Choroid plexus epithelial cell (primary cell): Measurements from ENCODE around the gene KIF4B.
"Not testable (repeated sequence)": the region's sequence is repeated elsewhere in the genome, so short reads cannot be mapped to it uniquely, and the experiment has no call there.

Source experiments
- DNase-seq: peaks from one replicate; pipeline ENCODE4 v3.0.0-alpha.2; 2010; ENCODE audit warnings: low read depth
- H3K4me3 ChIP-seq: 2 replicates; pipeline ENCODE4 v1.5.1; 2011; ENCODE audit warnings: low read depth, mild to moderate bottlenecking, control low read depth, low read length, moderate library complexity
- TF ChIP-seq, protein P1 (sequence below): conservative IDR thresholded peaks from 2 replicates; pipeline ENCODE4 v1.5.1; 2011; ENCODE audit warnings: low read depth, mild to moderate bottlenecking, control low read depth, inconsistent platforms, low read length, moderate library complexity

KIF4B gene

DNA sequence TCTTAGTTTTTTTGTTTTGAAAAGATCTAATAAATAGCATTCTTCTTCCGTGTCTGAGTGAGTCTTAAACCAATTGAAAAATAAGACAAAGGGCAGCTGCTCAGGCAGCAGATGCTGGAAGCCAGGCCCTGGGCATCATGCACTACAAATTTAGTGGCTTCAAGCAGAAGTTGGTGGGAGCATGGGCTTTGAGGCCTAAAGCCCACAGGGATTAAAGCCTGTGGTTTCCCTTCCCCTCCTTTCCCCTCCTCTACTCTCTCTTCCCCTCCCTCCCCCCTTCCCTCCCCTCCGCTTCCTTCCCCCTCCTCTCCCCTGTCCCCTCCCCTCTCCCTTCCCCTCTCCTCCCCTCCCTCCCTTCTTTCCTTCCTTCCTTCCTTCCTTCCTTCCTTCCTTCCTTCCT is 20.1 kb upstream of the KIF4B start:
- TF ChIP-seq, protein P1, sequence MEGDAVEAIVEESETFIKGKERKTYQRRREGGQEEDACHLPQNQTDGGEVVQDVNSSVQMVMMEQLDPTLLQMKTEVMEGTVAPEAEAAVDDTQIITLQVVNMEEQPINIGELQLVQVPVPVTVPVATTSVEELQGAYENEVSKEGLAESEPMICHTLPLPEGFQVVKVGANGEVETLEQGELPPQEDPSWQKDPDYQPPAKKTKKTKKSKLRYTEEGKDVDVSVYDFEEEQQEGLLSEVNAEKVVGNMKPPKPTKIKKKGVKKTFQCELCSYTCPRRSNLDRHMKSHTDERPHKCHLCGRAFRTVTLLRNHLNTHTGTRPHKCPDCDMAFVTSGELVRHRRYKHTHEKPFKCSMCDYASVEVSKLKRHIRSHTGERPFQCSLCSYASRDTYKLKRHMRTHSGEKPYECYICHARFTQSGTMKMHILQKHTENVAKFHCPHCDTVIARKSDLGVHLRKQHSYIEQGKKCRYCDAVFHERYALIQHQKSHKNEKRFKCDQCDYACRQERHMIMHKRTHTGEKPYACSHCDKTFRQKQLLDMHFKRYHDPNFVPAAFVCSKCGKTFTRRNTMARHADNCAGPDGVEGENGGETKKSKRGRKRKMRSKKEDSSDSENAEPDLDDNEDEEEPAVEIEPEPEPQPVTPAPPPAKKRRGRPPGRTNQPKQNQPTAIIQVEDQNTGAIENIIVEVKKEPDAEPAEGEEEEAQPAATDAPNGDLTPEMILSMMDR = no peak
- DNase-seq = no peak

DNA sequence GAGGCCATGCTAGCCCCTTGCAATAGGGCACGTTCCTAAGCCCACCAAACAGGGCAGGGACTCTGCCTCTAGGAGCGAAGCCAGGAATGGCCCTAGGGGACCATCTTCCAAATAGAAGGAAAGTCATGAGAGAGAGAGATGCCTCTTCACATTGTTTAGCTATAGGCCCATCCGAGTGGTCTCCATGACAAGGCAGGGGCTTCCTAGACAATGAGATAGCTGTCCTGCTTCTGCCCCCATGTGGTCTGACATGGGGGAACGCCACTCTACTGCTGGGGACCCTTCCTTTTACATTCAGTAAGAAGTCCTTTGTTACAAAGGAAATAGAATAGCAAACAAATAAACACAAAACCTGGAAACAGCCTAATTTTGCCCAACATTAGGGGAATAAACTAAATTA is 17.9 kb upstream of the KIF4B start:
- no peak for DNase-seq
- TF ChIP-seq, protein P1 = peak; percentile 26
- no peak overlapping the region for H3K4me3 ChIP-seq

More for the DNA sequence above, 20.1 kb upstream of the KIF4B start:
- H3K4me3 ChIP-seq = no peak overlapping the region

DNA sequence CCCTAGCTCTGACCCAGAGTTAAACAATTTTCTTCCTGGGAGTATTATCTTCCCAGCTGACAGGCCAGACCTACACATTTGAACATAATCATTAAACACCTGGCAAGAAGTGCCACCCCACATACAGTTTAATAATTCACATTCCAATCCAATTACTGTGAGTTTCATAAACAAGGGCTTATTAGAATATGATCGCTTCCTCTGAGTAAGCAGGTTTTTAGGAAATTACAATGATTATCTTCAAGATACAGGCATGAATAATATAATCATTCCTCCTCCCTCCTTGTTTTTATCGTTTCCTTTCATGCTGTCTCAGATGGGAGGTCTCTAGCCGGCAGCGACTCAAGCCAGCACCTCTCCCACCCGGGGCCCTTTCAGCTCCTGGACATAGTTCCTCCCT is 15.8 kb upstream of the KIF4B start:
- peak; percentile 6 for DNase-seq
- TF ChIP-seq, protein P1 = no peak
- H3K4me3 ChIP-seq = no peak overlapping the region

DNA sequence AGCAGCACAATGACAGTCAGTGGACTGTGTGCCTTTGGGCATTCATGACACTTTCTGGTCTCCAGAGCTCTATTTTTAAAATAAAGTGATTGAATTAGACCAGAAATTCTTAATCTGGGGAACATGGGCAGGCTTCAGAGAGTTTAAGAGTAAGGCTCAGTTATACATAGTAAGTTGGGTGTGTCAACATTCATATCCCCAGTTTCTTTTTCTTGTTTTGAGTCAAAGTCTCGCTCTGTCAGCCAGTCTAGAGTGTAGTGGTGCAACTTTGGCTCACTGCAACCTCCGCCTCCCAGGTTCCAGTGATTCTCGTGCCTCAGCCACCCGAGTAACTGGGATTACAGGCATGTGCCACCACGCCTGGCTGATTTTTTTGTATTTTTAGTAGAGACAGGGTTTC is 13.7 kb upstream of the KIF4B start:
- H3K4me3 ChIP-seq = no peak overlapping the region
- DNase-seq = no peak
- TF ChIP-seq, protein P1 = no peak

DNA sequence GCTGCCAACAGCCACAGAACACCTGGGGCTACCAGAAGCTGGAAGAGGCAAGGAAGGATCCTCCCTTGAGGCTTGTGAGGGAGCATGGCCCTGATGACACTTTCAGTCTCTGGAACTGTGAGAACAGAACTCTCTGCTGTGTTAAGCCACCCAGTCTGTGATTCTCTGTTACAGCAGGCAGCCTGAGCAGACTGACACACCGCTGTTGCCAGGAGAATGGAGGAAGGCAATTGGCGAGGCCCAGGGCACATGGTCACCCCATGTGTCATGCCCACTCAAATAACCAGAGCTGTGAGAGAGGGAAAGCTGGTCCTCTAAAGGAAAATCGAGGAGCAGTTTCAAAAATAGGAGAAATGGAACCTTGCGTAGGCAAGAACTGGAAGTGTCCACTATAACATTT is 12.0 kb upstream of the KIF4B start:
- H3K4me3 ChIP-seq = no peak overlapping the region
- TF ChIP-seq, protein P1 = no peak
- DNase-seq = no peak

DNA sequence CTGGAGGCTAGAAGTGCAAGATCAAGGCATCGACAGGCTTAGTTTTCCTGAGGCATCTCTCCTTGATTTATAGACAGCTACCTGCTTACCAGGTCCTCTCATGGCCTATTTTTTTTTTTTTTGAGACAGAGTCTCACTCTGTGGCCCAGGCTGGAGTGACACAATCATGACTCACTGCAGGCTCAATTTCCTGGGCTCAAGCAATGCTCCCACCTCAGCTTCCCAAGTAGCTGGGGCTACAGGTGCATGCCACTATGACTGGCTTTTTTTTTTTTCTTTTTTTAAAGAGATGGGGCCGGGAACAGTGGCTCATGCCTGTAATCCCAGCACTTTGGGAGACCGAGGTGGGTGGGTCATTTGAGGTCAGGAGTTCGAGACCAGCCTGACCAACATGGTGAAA is 10.8 kb upstream of the KIF4B start:
- not testable (repeated sequence) for DNase-seq, H3K4me3 ChIP-seq

DNA sequence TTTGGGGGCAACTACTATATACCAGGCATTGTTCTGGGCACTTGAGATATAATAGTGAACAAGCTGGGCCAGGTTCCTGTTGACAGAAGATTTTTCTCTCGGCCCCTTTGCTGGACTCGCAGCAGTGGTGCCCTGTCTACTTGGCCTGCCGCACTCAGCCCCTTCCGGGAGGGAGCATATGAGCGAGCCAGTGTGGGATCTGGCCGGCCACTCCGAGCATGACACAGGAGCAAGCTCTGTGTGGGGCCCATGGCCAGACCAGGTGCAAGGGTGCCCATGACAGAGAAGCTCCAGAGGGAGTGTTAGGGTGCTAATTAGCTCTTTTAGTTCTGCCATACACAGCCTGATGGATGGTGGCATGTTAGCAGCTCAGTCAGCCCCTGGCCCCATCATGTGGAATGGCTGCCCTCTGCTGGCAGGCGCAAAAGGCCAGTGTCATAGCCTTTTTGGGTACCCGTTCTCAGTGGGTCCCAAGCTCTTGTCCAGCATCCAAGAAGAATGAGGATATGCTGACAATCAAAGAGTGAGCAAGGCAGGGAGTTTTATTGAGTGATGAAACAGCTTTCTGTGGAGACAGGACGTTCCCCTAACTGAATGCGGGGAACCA is 9.3 kb upstream of the KIF4B start:
- TF ChIP-seq, protein P1 = peak; percentile 67
- peak; percentile 32 for DNase-seq
- H3K4me3 ChIP-seq = no peak overlapping the region

DNA sequence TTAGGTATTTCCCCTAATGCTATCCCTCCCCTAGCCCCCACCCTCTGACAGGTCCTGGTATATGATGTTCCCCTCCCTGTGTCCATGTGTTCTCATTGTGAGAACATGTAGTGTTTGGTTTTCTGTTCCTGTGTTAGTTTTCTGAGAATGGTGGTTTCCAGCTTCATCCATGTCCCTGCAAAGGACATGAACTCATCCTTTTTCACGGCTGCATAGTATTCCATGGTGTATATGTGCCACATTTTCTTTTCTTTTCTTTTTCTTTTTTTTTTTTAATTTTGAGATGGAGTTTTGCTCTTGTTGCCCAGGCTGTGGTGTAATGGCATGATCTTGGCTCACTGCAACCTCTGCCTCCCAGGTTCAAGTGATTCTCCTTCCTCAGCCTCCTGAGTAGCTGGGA is 7.3 kb upstream of the KIF4B start:
- not testable (repeated sequence) for H3K4me3 ChIP-seq, DNase-seq
